ENCODE results near the gene OR8K5.
"Not testable (repeated sequence)": the region's sequence is repeated elsewhere in the genome, so short reads cannot be mapped to it uniquely, and the experiment has no call there.

Gene OR8K5

DNA sequence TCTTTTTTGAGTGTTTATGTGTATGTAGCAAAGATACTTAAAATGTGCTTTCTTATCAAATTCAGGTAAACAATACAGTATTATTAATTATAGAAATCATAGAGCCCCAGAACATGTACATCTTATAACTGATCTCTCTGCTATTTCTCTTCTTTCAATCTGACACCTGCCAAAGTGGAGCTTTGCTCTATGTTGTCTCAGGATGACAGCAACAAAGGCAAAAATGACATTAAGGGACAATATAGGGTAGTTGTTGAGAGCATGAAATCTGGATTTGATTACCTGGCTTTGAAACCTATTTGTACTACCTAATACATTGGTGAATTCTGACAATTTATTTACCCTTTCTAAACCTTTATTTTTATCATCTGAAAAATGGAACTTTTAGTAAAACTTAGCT lies 23.3 kb upstream of the OR8K5 start:
- Histone ChIP-seq H3K36me3 (no peaks in the 10 kb centered on the region), H3K27ac (no peak overlapping the region), H3K4me1 (no peaks in the 10 kb centered on the region), H3K9me3 (peaks cover 0 to 13% (median 0%) of the 10 kb centered on the region in 3 donors), H3K4me3 (no peak overlapping the region), H3K27me3 (no peaks in the 10 kb centered on the region)
- intact Hi-C loops (cut with DNase I; ENCODE audit: low total_unique reads), result no loop called here
- TF ChIP-seq, protein P1, sequence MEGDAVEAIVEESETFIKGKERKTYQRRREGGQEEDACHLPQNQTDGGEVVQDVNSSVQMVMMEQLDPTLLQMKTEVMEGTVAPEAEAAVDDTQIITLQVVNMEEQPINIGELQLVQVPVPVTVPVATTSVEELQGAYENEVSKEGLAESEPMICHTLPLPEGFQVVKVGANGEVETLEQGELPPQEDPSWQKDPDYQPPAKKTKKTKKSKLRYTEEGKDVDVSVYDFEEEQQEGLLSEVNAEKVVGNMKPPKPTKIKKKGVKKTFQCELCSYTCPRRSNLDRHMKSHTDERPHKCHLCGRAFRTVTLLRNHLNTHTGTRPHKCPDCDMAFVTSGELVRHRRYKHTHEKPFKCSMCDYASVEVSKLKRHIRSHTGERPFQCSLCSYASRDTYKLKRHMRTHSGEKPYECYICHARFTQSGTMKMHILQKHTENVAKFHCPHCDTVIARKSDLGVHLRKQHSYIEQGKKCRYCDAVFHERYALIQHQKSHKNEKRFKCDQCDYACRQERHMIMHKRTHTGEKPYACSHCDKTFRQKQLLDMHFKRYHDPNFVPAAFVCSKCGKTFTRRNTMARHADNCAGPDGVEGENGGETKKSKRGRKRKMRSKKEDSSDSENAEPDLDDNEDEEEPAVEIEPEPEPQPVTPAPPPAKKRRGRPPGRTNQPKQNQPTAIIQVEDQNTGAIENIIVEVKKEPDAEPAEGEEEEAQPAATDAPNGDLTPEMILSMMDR (IDR thresholded peaks at IDR 0.05), result no peak
- no peak for DNase-seq

DNA sequence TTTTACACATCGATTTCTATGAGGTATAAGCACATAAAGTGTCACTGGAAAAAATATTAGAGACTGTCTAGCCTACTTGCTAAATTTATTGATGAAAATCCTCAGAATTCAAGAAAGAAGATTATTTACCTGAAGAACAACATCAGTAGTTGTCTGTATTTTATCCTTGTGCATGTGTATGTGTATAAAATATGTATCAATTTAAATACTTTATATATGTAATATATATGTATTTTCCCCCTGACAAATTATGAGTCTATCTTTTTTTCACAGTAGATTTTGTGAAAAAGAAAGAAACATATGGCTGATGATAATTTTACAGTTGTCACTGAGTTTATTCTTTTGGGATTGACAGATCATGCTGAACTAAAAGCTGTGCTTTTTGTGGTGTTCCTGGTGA lies 16.2 kb upstream of the OR8K5 start, which contains the start of gene OR5J2:
OR5J2 (plus strand) TSS at position 301 of the 400 bp plus-strand sequence; CDS start at position 301, 0 bp downstream.
- no peak for DNase-seq
- no peaks in the 10 kb centered on the region for H3K4me1 ChIP-seq
- no peak within 1 kb of the TSS for H3K27ac ChIP-seq
- no peaks in the 10 kb centered on the region for H3K36me3 ChIP-seq
- peaks cover 0 to 13% (median 0%) of the 10 kb centered on the region in 3 donors for H3K9me3 ChIP-seq
- intact Hi-C loops (cut with DNase I; ENCODE audit: low total_unique reads), result no loop called here
- H3K27me3 ChIP-seq, result no peaks in the 10 kb centered on the region
- no peak within 1 kb of the TSS for H3K4me3 ChIP-seq
- TF ChIP-seq, protein P1 (IDR thresholded peaks at IDR 0.05), result no peak

DNA sequence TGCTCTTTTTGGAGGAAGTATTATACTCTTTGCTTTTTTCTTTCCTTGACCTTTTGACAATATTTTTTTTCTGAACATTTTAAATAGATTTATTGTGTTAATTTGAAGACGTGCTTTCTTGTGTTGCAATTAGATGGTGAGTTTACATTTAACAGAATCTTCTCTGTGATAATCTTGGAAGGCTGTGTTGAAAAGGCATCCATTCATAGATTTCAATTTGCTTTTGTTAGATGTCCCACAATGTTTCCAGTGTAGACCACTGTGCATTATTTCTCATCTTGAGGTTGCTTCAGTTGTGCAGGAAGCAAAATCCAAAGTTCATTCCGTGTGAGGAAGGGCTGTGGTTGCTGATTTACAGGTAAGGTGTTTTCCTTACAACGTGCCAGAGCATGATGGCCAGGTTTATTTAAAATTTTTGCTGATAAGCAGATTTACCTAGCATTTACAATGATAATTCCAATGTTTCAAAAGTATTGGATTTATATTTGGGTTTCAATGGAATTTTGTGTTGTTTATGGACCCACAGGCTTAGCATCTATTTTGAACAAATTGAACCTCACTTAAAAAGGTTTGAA lies 12.2 kb upstream of the OR8K5 start:
- DNase-seq, result no peak
- H3K27me3 ChIP-seq, result no peaks in the 10 kb centered on the region
- no peaks in the 10 kb centered on the region for H3K4me1 ChIP-seq
- TF ChIP-seq, protein P1 (IDR thresholded peaks at IDR 0.05), result no peak
- no peak overlapping the region for H3K4me3 ChIP-seq
- H3K9me3 ChIP-seq, result no peaks in the 10 kb centered on the region
- no peak overlapping the region for H3K27ac ChIP-seq
- no peaks in the 10 kb centered on the region for H3K36me3 ChIP-seq
- intact Hi-C loops (cut with DNase I; ENCODE audit: low total_unique reads), result no loop called here

DNA sequence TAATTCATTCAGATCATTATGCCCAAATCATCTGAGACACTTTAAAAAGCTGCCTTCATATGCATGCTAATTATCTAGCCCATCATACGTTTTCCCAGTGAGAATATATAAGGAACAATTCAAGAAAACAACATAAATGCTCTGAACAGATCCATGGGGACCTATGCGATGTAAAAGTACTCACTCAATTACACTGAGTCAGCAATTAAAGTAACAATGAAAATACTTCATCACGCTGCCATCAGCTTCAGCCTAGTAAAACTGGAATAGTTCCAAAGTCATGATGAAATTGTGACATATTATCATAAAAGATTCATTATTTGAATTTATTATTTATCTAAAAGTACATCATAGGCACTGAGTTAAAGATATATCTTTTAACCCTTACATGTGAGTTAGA lies 3.7 kb upstream of the OR8K5 start:
- Histone ChIP-seq H3K36me3 (no peaks in the 10 kb centered on the region), H3K4me3 (no peak overlapping the region), H3K27me3 (no peaks in the 10 kb centered on the region), H3K9me3 (no peaks in the 10 kb centered on the region), H3K27ac (no peak overlapping the region), H3K4me1 (no peaks in the 10 kb centered on the region)
- TF ChIP-seq, protein P1 (IDR thresholded peaks at IDR 0.05), result no peak
- no peak for DNase-seq
- intact Hi-C loops (cut with DNase I; ENCODE audit: low total_unique reads), result no loop called here

DNA sequence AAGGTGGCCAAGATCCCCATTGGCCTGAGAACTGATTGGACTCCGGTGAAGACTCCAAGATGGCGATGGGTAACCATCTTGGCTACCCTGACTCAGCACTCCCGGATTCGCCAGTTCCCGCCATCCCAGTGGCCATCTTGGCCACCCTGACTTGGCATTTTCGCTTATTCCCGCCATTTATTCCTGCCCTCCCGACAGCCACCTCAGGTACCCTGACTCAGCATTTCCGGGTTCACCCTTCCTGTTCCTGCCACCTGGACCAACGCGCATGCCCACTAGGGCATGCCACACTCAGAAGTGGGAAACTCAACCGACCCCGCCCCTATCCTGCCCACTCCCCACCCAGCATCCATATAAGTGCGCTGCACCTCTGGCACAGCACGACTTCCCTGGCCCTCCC lies 7.8 kb downstream of the OR8K5 start:
- DNase-seq, result no peak
- H3K4me3 ChIP-seq, result no peak overlapping the region
- H3K27me3 ChIP-seq, result no peaks in the 10 kb centered on the region
- peaks cover 0 to 12% (median 0%) of the 10 kb centered on the region in 3 donors for H3K9me3 ChIP-seq
- H3K27ac ChIP-seq, result no peak overlapping the region
- intact Hi-C loops (cut with DNase I; ENCODE audit: low total_unique reads), result no loop called here
- H3K36me3 ChIP-seq, result no peaks in the 10 kb centered on the region
- TF ChIP-seq, protein P1 (IDR thresholded peaks at IDR 0.05), result no peak
- no peaks in the 10 kb centered on the region for H3K4me1 ChIP-seq

DNA sequence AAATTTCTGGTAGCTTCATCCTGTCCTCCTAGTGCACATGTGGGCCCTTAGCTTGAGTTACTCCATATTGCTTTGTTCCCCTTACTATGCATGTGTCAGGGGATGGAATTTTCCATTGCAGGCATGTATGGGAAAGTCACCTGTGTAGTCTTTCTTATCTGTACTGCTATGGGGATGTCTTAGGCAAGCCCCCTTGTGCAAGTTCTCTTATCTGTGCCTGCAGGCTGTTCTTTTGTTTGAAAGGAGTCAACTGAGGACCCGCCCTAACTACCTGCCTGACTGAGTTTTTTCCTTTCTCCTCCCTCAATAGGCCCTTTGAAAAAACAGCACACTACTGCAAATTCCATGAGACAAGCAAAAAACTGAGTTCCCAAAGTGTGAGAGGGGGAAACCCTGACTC lies 8.7 kb downstream of the OR8K5 start:
- H3K27me3 ChIP-seq, result no peaks in the 10 kb centered on the region
- DNase-seq, result no peak
- H3K36me3 ChIP-seq, result no peaks in the 10 kb centered on the region
- no peaks in the 10 kb centered on the region for H3K4me1 ChIP-seq
- H3K4me3 ChIP-seq, result no peak overlapping the region
- intact Hi-C loops (cut with DNase I; ENCODE audit: low total_unique reads), result no loop called here
- no peak overlapping the region for H3K27ac ChIP-seq
- TF ChIP-seq, protein P1 (IDR thresholded peaks at IDR 0.05), result no peak
- H3K9me3 ChIP-seq, result peaks cover 0 to 12% (median 0%) of the 10 kb centered on the region in 3 donors

DNA sequence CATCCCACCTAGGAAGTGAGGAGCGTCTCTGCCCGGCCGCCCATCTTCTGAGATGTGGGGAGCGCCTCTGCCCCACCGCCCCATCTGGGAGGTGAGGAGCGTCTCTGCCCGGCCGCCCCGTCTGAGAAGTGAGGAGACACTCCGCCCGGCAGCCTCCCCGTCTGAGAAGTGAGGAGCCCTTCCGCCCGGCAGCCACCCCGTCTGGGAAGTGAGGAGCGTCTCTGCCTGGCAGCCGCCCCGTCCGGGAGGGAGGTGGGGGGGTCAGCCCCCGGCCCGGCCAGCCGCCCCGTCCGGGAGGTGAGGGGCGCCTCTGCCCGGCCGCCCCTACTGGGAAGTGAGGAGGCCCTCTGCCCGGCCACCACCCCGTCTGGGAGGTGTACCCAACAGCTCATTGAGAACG lies 16.4 kb downstream of the OR8K5 start:
- H3K27ac ChIP-seq; H3K4me3 ChIP-seq; DNase-seq; H3K36me3 ChIP-seq; intact Hi-C loops (cut with DNase I; ENCODE audit: low total_unique reads); H3K9me3 ChIP-seq; H3K4me1 ChIP-seq; H3K27me3 ChIP-seq: not testable (repeated sequence)

Data from tibial artery (tissue), 4 donors.